Measurements from ENCODE around the gene MPP3.

The MPP3 gene

GRCh38 chr17:43753493-43754129, 79.3 kb downstream of the MPP3 start:
- DNase-seq (ENCODE audit: low read depth in 1 of 2, low spot score in 1 of 2), result no peak
